ENCODE measurements around the gene SRGAP2B. TPM values are rescaled to one million over a fixed set of nuclear protein-coding genes. Genes with fewer than 3 reads are reported as not detected.
"Not testable (repeated sequence)": the region's sequence is repeated elsewhere in the genome, so short reads cannot be mapped to it uniquely, and the experiment has no call there.

SRGAP2B gene
- total and polyA plus RNA-seq, 2 of the 8 experiments (the other 6 are each of a cell fraction or from before 2014, with no cell fraction given) = 4.9 to 39.5 TPM

DNA sequence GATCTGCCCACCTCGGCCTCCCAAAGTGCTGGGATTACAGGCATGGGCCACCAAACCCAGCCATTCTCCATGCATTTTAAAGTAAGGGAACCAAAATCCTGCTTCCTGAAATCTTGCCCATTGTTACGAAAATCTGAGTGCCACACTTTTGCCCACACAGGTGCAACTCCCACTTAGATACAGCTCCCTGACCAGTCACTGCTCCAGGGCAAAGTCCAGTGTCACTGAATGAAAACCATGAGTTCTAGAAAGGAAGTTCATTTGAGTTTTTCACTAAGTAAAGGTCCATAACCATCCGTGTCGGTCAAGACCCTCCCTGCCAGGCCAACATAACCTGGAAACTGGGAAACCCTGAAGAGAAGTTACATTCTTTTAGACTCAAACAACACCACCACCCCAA lies 67.9 kb downstream of the SRGAP2B start:
- H3K4me3 ChIP-seq (ENCODE audit: extremely low read depth in 1 of 4, insufficient read depth in 2 of 4, low read depth in 3 of 4, low read length in 4 of 4); H2BK12ac ChIP-seq (ENCODE audit: low read depth, low read length); H3K56ac ChIP-seq (replicated peaks; ENCODE audit: insufficient read length, low read depth, low read length); H3K4me1 ChIP-seq (replicated peaks in 1 of 4; ENCODE audit: control insufficient read depth in 3 of 4, insufficient read depth in 4 of 4, low read length in 3 of 4); H3K14ac ChIP-seq (ENCODE audit: insufficient read length); H3K18ac ChIP-seq (ENCODE audit: extremely low read depth, low read length); H3K27ac ChIP-seq (ENCODE audit: low read depth, low read length); H3K23ac ChIP-seq (ENCODE audit: insufficient read length); H3K4ac ChIP-seq (replicated peaks; ENCODE audit: insufficient read length, low read depth, low read length); FAIRE-seq; H2AK5ac ChIP-seq (ENCODE audit: low read depth, low read length); H2BK120ac ChIP-seq (replicated peaks; ENCODE audit: low read depth, low read length); H2BK15ac ChIP-seq (ENCODE audit: low read length); H4K91ac ChIP-seq (replicated peaks; ENCODE audit: insufficient read length, low read length); H3K79me1 ChIP-seq (ENCODE audit: low read depth, low read length); H4K8ac ChIP-seq (ENCODE audit: extremely low read depth, insufficient read depth, low read length); H4K5ac ChIP-seq (ENCODE audit: insufficient read length, low read depth, low read length); H2AFZ ChIP-seq (ENCODE audit: low read length); POLR2A ChIA-PET (ENCODE audit: partially characterized antibody); DNase-seq (ENCODE audit: low read depth in 1 of 2, low spot score in 2 of 2); H3K36me3 ChIP-seq (ENCODE audit: control insufficient read depth in 2 of 4, insufficient read depth in 4 of 4, low read length in 3 of 4); H3K4me2 ChIP-seq (ENCODE audit: insufficient read depth in 1 of 2, low read depth in 2 of 2, low read length in 2 of 2); H3K23me2 ChIP-seq (ENCODE audit: low read depth, low read length); H3K79me2 ChIP-seq (ENCODE audit: control insufficient read depth in 1 of 2, insufficient read depth in 2 of 2, low read length in 2 of 2); H3K9ac ChIP-seq (replicated peaks in 1 of 4; ENCODE audit: extremely low read depth in 1 of 4, low read depth in 3 of 4, low read length in 3 of 4); H2BK5ac ChIP-seq (ENCODE audit: low read depth, low read length); H4K20me1 ChIP-seq (replicated peaks in 1 of 2; ENCODE audit: control insufficient read depth in 1 of 2, insufficient read depth in 2 of 2, low read length in 2 of 2); CTCF ChIA-PET (ENCODE audit: partially characterized antibody); H3K9me3 ChIP-seq (ENCODE audit: insufficient read depth in 2 of 2, low read depth in 1 of 2, low read length in 1 of 2); H3K27me3 ChIP-seq (replicated peaks in 1 of 4; ENCODE audit: control insufficient read depth in 3 of 4, extremely low read depth in 1 of 4, insufficient read depth in 3 of 4, low read length in 3 of 4); H2BK20ac ChIP-seq (ENCODE audit: low read length): not testable (repeated sequence)
- no CpG with 5 or more reads among the region's 4 CpGs for WGBS, 2 experiments (ENCODE audit: extremely low coverage in 1 of 2, insufficient coverage in 1 of 2, insufficient read length in 1 of 2, insufficient replicate concordance in 2 of 2, low coverage in 1 of 2, low lambda C conversion rate in 2 of 2, missing lambda C conversion rate in 1 of 2)

DNA sequence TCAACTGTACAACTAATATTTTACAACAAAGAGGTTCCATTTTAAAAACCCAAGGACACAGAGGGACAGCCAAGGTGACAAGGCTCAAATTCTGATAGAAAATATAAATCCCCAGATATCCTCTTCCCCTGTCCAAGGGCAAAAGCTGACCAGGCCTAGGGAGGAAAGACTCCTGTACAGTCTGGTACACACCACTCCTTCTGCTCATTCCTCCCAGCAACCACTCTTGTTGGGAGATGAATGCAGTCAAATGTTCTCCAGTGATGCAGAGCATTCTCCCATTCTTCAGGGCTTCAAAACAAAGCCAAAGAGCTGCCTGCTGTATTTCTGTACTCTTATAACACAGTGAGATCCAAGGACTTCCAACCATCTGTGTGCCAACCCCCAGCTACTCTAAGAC lies 69.8 kb downstream of the SRGAP2B start:
- H2BK15ac ChIP-seq (ENCODE audit: low read length); H3K56ac ChIP-seq (replicated peaks; ENCODE audit: insufficient read length, low read depth, low read length); H4K91ac ChIP-seq (replicated peaks; ENCODE audit: insufficient read length, low read length); H3K27me3 ChIP-seq (replicated peaks in 1 of 4; ENCODE audit: control insufficient read depth in 3 of 4, extremely low read depth in 1 of 4, insufficient read depth in 3 of 4, low read length in 3 of 4); H3K23me2 ChIP-seq (ENCODE audit: low read depth, low read length); H3K36me3 ChIP-seq (ENCODE audit: control insufficient read depth in 2 of 4, insufficient read depth in 4 of 4, low read length in 3 of 4); H3K4me2 ChIP-seq (ENCODE audit: insufficient read depth in 1 of 2, low read depth in 2 of 2, low read length in 2 of 2); FAIRE-seq; H2BK5ac ChIP-seq (ENCODE audit: low read depth, low read length); H2AK5ac ChIP-seq (ENCODE audit: low read depth, low read length); H2BK120ac ChIP-seq (replicated peaks; ENCODE audit: low read depth, low read length); H2BK12ac ChIP-seq (ENCODE audit: low read depth, low read length); POLR2A ChIA-PET (ENCODE audit: partially characterized antibody); H3K79me2 ChIP-seq (ENCODE audit: control insufficient read depth in 1 of 2, insufficient read depth in 2 of 2, low read length in 2 of 2); H3K9me3 ChIP-seq (ENCODE audit: insufficient read depth in 2 of 2, low read depth in 1 of 2, low read length in 1 of 2); H3K27ac ChIP-seq (ENCODE audit: low read depth, low read length); CTCF ChIA-PET (ENCODE audit: partially characterized antibody); H3K79me1 ChIP-seq (ENCODE audit: low read depth, low read length); H3K14ac ChIP-seq (ENCODE audit: insufficient read length); DNase-seq (ENCODE audit: low read depth in 1 of 2, low spot score in 2 of 2); H4K20me1 ChIP-seq (replicated peaks in 1 of 2; ENCODE audit: control insufficient read depth in 1 of 2, insufficient read depth in 2 of 2, low read length in 2 of 2); H3K4me3 ChIP-seq (ENCODE audit: extremely low read depth in 1 of 4, insufficient read depth in 2 of 4, low read depth in 3 of 4, low read length in 4 of 4); H2BK20ac ChIP-seq (ENCODE audit: low read length); H4K5ac ChIP-seq (ENCODE audit: insufficient read length, low read depth, low read length); H3K4me1 ChIP-seq (replicated peaks in 1 of 4; ENCODE audit: control insufficient read depth in 3 of 4, insufficient read depth in 4 of 4, low read length in 3 of 4); H3K23ac ChIP-seq (ENCODE audit: insufficient read length); H3K4ac ChIP-seq (replicated peaks; ENCODE audit: insufficient read length, low read depth, low read length); H3K18ac ChIP-seq (ENCODE audit: extremely low read depth, low read length); H3K9ac ChIP-seq (replicated peaks in 1 of 4; ENCODE audit: extremely low read depth in 1 of 4, low read depth in 3 of 4, low read length in 3 of 4); H2AFZ ChIP-seq (ENCODE audit: low read length); H4K8ac ChIP-seq (ENCODE audit: extremely low read depth, insufficient read depth, low read length): not testable (repeated sequence)
